NOMO-1 (cell line): ENCODE data around the gene RPS23.

Experiments
- DNase-seq, 2 experiments: peaks; one replicate each; lab custom pipeline; 2025; ENCODE audit not compliant: unreplicated experiment in 2 of 2; lab: John Stamatoyannopoulos, UW

RPS23 gene

GRCh38 chr5:82277987-82278710 is at the start of gene RPS23:
Gene RPS23 (minus strand): TSS chr5:82278354. CDS start chr5:82278323, 31 bp downstream.
- peak; percentile 86 to 91 for DNase-seq

GRCh38 chr5:82327941-82328340 is 49.8 kb upstream of the RPS23 start:
- DNase-seq: no peak

- no peak for DNase-seq
Measured at GRCh38 chr5:82325996-82326395, 47.8 kb upstream of the RPS23 start.

- no peak for DNase-seq
Measured at GRCh38 chr5:82325155-82325554, 47.0 kb upstream of the RPS23 start.

- no peak for DNase-seq
Measured at GRCh38 chr5:82320966-82321365, 42.8 kb upstream of the RPS23 start.

- DNase-seq: no peak
Measured at GRCh38 chr5:82319651-82320376, 41.7 kb upstream of the RPS23 start.

GRCh38 chr5:82319192-82319591 is 41.0 kb upstream of the RPS23 start:
- no peak for DNase-seq

- DNase-seq: peak; percentile 73 to 86
Measured at GRCh38 chr5:82314964-82315758, 37.0 kb upstream of the RPS23 start.

- no peak for DNase-seq
Measured at GRCh38 chr5:82313016-82313415, 34.9 kb upstream of the RPS23 start.

GRCh38 chr5:82312373-82312856 is 34.3 kb upstream of the RPS23 start:
- peak; percentile 55 to 63 for DNase-seq

GRCh38 chr5:82309091-82309531 is 31.0 kb upstream of the RPS23 start:
- no peak for DNase-seq

GRCh38 chr5:82308416-82308815 is 30.3 kb upstream of the RPS23 start:
- no peak for DNase-seq

- DNase-seq: no peak
Measured at GRCh38 chr5:82307451-82307850, 29.3 kb upstream of the RPS23 start.

- no peak for DNase-seq
Measured at GRCh38 chr5:82306151-82306550, 28.0 kb upstream of the RPS23 start.

- no peak for DNase-seq
Measured at GRCh38 chr5:82301190-82301589, 23.0 kb upstream of the RPS23 start.

- DNase-seq: no peak
Measured at GRCh38 chr5:82298668-82299067, 20.5 kb upstream of the RPS23 start.

- no peak for DNase-seq
Measured at GRCh38 chr5:82297711-82298110, 19.6 kb upstream of the RPS23 start.

- DNase-seq: no peak
Measured at GRCh38 chr5:82296929-82297328, 18.8 kb upstream of the RPS23 start.

- no peak for DNase-seq
Measured at GRCh38 chr5:82295959-82296531, 17.9 kb upstream of the RPS23 start.

- DNase-seq: no peak
Measured at GRCh38 chr5:82295144-82295543, 17.0 kb upstream of the RPS23 start.

GRCh38 chr5:82291420-82291819 is 13.3 kb upstream of the RPS23 start:
- DNase-seq: no peak
